DND-41 (cell line): ENCODE measurements around the gene POLR2C.

Experiments used
- ATAC-seq: fragments of 200-7000 bp; cut with Tn5 transposase; 3 replicates; pipeline ENCODE4 v1.9.1; 2021; ENCODE audit warnings: low read depth; ENCODE audit not compliant: insufficient read depth
- DNase-seq: peaks from one replicate; pipeline ENCODE4 v3.0.0-alpha.2; 2020
- H2AFZ ChIP-seq: 2 replicates; pipeline ENCODE4 v1.6.0; 2012; ENCODE audit warnings: low read depth, low read length
- H3K27ac ChIP-seq: 2 replicates; pipeline ENCODE4 v1.5.1; 2012; ENCODE audit warnings: low read length, inconsistent platforms
- H3K27me3 ChIP-seq: fragments of 200-600 bp; sonication (generic); 2 replicates; pipeline ENCODE4 v1.6.0; 2012; ENCODE audit warnings: low read length, mild to moderate bottlenecking, inconsistent platforms; ENCODE audit not compliant: insufficient read depth, poor library complexity
- H3K36me3 ChIP-seq: 2 replicates; pipeline ENCODE4 v1.5.1; 2012; ENCODE audit warnings: low read length, inconsistent platforms; ENCODE audit not compliant: insufficient read depth
- H3K4me1 ChIP-seq: 2 replicates; pipeline ENCODE4 v1.5.1; 2012; ENCODE audit warnings: mild to moderate bottlenecking, low read length; ENCODE audit not compliant: insufficient read depth
- H3K4me2 ChIP-seq: 2 replicates; pipeline ENCODE4 v1.6.0; 2012; ENCODE audit warnings: mild to moderate bottlenecking, moderate library complexity, low read length, inconsistent platforms; ENCODE audit not compliant: insufficient read depth
- H3K4me3 ChIP-seq, 2 experiments: fragments of 200-600 bp in 1 of 2; shearing (Covaris generic) in 1 of 2; 2 replicates each; pipeline ENCODE4 v1.5.1; 2012 to 2016; ENCODE audit warnings: inconsistent platforms in 2 of 2, low read length in 2 of 2, mild to moderate bottlenecking in 2 of 2, low read depth in 1 of 2, moderate library complexity in 1 of 2
- H3K79me2 ChIP-seq: 2 replicates; pipeline ENCODE4 v1.6.0; 2012; ENCODE audit warnings: low read length, inconsistent platforms; ENCODE audit not compliant: insufficient read depth
- H3K9ac ChIP-seq: 2 replicates; pipeline ENCODE4 v1.6.0; 2012; ENCODE audit warnings: low read depth, mild to moderate bottlenecking, inconsistent platforms, low read length, moderate library complexity
- H3K9me3 ChIP-seq: 2 replicates; pipeline ENCODE4 v1.5.1; 2012; ENCODE audit warnings: low read length, moderate library complexity, mild to moderate bottlenecking, inconsistent platforms; ENCODE audit not compliant: insufficient read depth, severe bottlenecking
- H4K20me1 ChIP-seq: 2 replicates; pipeline ENCODE4 v1.6.0; 2012; ENCODE audit warnings: low read length; ENCODE audit not compliant: insufficient read depth
- CTCF ChIP-seq: IDR thresholded peaks from 2 replicates; pipeline ENCODE4 v1.5.1; 2012; ENCODE audit warnings: borderline replicate concordance, low read length, moderate library complexity, mild to moderate bottlenecking; ENCODE audit not compliant: poor library complexity, severe bottlenecking; ENCODE audit errors: extremely low read depth
- EZH2 ChIP-seq: IDR thresholded peaks from 3 replicates; pipeline ENCODE4 v1.6.1; 2012; ENCODE audit warnings: borderline replicate concordance, low read depth, mild to moderate bottlenecking, moderate library complexity, low read length, inconsistent platforms; ENCODE audit not compliant: severe bottlenecking

POLR2C gene

DNA sequence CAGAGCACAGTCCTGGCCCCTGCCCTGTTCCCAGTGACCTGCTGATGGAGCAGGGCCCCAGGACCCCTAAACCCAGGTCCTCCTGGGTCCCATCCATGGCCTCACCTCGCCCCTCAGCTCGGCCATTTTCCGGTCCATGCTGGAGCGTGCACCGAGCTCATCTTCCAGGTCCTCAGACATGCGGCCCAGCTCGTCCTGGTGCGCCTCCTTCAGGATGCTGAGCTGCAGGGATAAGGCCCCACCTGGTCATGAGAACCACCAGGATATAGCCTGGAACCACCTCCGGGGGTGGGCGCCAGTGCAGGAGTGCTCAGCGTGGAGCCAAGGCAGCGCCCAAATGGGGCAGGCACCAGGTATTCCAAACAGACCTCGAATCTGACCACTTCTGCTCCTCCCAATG, 56.0 kb downstream of the POLR2C start:
- Histone ChIP-seq H3K9ac (no peak overlapping the region), H3K4me3 (no peak overlapping the region), H3K36me3 (no peaks in the 10 kb centered on the region), H2AFZ (no peak overlapping the region), H3K9me3 (no peaks in the 10 kb centered on the region), H3K27ac (no peak overlapping the region), H3K4me1 (no peaks in the 10 kb centered on the region), H4K20me1 (peaks cover 3% of the 10 kb centered on the region; the same call in 1 of the 2 replicates), H3K27me3 (no peaks in the 10 kb centered on the region), H3K79me2 (no peaks in the 10 kb centered on the region), H3K4me2 (no peak overlapping the region)
- DNase-seq = no peak
- TF ChIP-seq EZH2 (no peak), CTCF (no peak)
- no peak for ATAC-seq

DNA sequence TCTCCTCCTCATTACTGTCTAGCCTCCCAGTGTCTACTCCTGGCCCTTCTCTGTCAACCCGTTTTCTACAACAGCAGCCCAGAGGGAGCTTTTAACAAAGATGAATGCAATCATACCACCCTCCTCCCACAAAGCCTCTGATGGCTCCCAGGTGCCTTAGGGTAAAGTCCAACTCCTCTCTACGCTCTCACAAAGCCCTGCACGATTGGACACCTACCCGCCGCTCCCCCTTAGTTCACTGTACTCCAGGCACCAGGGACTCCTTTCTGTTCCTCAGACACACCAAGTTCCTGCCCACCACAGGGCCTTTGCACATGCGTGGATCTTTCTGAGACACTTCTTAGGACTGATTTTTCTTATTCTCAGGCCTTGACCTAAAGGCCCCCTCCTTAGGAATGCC, 56.4 kb downstream of the POLR2C start:
- H3K36me3 ChIP-seq = no peaks in the 10 kb centered on the region
- DNase-seq (no peak), ATAC-seq (no peak)
- no peak overlapping the region for H3K4me3 ChIP-seq
- H3K4me2 ChIP-seq = no peak overlapping the region
- no peak overlapping the region for H2AFZ ChIP-seq
- H3K9me3 ChIP-seq = no peaks in the 10 kb centered on the region
- no peaks in the 10 kb centered on the region for H3K79me2 ChIP-seq
- H4K20me1 ChIP-seq = peaks cover 3% of the 10 kb centered on the region; the same call in 1 of the 2 replicates
- H3K27ac ChIP-seq = no peak overlapping the region
- no peak for TF ChIP-seq EZH2
- no peak for TF ChIP-seq CTCF
- H3K4me1 ChIP-seq = no peaks in the 10 kb centered on the region
- H3K27me3 ChIP-seq = no peaks in the 10 kb centered on the region
- no peak overlapping the region for H3K9ac ChIP-seq

DNA sequence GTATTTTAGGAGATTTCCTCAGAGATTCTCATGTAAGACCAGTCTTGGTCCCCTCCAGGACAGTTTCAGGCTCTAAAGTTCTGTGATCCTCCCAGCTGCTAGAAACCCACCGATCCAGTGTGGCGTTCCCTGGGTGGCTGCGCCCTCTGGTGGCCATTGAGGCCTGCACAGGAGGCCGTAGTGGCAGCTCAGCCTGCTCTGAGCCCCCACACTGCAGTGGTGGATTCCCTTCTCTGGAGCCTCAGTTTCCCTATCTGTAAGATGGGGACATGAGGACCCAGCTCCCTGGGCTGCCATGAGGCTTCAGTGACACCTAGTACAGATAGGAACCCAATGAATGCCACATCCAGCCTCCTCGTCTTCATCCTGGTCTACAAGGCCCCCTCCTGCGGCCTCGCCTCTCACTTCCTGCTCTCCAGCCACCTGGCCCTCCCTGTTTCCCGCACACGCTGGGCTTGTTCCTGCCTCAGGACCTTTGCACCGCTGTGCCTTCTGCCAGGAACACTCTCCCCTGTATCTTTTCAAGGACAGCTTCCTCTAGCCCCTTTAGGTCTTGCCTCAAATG, 57.4 kb downstream of the POLR2C start:
- H3K27me3 ChIP-seq = no peaks in the 10 kb centered on the region
- H3K9ac ChIP-seq = no peak overlapping the region
- H3K4me2 ChIP-seq = no peak overlapping the region
- no peak overlapping the region for H3K27ac ChIP-seq
- no peak overlapping the region for H3K4me3 ChIP-seq
- DNase-seq (peak; percentile 83), ATAC-seq (peak; percentile 100)
- TF ChIP-seq EZH2 (no peak), CTCF (peak; percentile 98)
- no peaks in the 10 kb centered on the region for H3K4me1 ChIP-seq
- H2AFZ ChIP-seq = no peak overlapping the region
- H3K9me3 ChIP-seq = no peaks in the 10 kb centered on the region
- no peaks in the 10 kb centered on the region for H3K36me3 ChIP-seq
- no peaks in the 10 kb centered on the region for H3K79me2 ChIP-seq
- peaks cover 3% of the 10 kb centered on the region; the same call in 1 of the 2 replicates for H4K20me1 ChIP-seq
